ENCODE results near the gene BCAM. TPM values are rescaled to one million over a fixed set of nuclear protein-coding genes. Genes with fewer than 3 reads are reported as not detected.

The BCAM gene
- total and polyA plus RNA-seq, 4 donors: 10.5 to 87.4 (median 19.1) TPM

DNA sequence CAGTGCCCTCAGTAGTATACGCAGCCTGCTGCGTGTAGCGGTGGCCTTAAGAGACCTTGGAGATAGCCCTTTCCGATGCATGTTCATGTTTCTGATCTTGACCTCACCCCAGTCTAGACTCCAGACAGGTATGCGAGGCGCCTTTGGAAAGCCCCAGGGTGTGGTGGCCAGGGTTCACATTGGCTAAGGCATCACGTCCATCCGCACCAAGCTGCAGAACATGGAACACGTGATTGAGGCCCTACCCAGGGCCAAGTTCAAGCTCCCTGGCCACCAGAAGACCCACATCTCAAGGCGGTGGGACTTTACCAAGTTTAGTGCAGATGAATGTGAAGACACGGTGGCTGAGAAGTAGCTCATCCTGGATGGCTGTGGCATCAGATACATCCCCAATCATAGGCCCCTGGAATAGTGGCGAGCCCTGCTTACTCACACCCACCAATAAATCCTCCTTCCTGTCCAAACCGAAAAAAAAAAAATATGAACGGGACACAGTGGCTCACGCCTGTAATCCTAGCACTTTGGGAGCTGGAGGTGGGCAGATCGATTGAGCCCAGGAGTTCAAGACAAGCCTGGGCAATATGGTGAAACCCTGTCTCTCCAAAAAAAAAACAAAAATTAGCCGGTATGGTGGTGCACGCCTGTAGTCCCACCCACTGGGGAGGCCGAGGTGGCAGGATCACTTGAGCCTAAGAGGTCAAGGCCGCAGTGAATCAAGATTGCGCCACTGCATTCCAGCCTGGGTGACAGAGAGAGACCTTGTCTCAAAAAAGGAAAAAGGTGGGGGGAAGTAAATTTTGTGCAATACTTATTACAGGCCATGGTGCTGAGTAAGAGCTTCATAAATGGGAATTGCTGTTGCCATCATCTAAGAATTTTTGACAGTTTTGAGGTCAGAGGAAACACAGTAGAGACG, 43.6 kb upstream of the BCAM start:
- 63% methylated on average over 22 of the region's 22 CpGs for WGBS
- H3K9ac ChIP-seq (ENCODE audit: low read depth in 1 of 2, low read length in 2 of 2): no peak overlapping the region
- H3K27ac ChIP-seq (ENCODE audit: low read depth in 1 of 2, low read length in 2 of 2): no peak overlapping the region
- no peak for DNase-seq (ENCODE audit: low spot score)
- no peak overlapping the region for H3K4me3 ChIP-seq (ENCODE audit: low read depth in 1 of 3, low read length in 3 of 3)
- TF ChIP-seq, protein P1, sequence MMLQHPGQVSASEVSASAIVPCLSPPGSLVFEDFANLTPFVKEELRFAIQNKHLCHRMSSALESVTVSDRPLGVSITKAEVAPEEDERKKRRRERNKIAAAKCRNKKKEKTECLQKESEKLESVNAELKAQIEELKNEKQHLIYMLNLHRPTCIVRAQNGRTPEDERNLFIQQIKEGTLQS (IDR thresholded peaks at IDR 0.05): no peak
- TF ChIP-seq NR2F2 (IDR thresholded peaks at IDR 0.05): peak; percentile 81
- no peak for TF ChIP-seq FOXA1 (IDR thresholded peaks at IDR 0.05)
- peak; percentile 56 to 59 for TF ChIP-seq HNF4A (conservative IDR thresholded peaks at IDR 0.05)
- TF ChIP-seq, protein P2, sequence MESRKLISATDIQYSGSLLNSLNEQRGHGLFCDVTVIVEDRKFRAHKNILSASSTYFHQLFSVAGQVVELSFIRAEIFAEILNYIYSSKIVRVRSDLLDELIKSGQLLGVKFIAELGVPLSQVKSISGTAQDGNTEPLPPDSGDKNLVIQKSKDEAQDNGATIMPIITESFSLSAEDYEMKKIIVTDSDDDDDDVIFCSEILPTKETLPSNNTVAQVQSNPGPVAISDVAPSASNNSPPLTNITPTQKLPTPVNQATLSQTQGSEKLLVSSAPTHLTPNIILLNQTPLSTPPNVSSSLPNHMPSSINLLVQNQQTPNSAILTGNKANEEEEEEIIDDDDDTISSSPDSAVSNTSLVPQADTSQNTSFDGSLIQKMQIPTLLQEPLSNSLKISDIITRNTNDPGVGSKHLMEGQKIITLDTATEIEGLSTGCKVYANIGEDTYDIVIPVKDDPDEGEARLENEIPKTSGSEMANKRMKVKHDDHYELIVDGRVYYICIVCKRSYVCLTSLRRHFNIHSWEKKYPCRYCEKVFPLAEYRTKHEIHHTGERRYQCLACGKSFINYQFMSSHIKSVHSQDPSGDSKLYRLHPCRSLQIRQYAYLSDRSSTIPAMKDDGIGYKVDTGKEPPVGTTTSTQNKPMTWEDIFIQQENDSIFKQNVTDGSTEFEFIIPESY (IDR thresholded peaks at IDR 0.05): no peak
- TF ChIP-seq RAD21 (IDR thresholded peaks at IDR 0.05): peak; percentile 16 to 48
- TF ChIP-seq RXRA (IDR thresholded peaks at IDR 0.05): peak; percentile 70 to 80
- no peak for TF ChIP-seq EGR1 (IDR thresholded peaks at IDR 0.05; ENCODE audit: low read depth in 2 of 2)
- TF ChIP-seq JUND (IDR thresholded peaks at IDR 0.05): no peak
- TF ChIP-seq YY1 (IDR thresholded peaks at IDR 0.05): peak; percentile 26
- TF ChIP-seq, protein P3, sequence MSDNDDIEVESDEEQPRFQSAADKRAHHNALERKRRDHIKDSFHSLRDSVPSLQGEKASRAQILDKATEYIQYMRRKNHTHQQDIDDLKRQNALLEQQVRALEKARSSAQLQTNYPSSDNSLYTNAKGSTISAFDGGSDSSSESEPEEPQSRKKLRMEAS (IDR thresholded peaks at IDR 0.05): peak; percentile 33
- no peak for TF ChIP-seq GABPA (IDR thresholded peaks at IDR 0.05 in 1 of 2, conservative IDR thresholded peaks at IDR 0.05 in 1 of 2)
- TF ChIP-seq, protein P4, sequence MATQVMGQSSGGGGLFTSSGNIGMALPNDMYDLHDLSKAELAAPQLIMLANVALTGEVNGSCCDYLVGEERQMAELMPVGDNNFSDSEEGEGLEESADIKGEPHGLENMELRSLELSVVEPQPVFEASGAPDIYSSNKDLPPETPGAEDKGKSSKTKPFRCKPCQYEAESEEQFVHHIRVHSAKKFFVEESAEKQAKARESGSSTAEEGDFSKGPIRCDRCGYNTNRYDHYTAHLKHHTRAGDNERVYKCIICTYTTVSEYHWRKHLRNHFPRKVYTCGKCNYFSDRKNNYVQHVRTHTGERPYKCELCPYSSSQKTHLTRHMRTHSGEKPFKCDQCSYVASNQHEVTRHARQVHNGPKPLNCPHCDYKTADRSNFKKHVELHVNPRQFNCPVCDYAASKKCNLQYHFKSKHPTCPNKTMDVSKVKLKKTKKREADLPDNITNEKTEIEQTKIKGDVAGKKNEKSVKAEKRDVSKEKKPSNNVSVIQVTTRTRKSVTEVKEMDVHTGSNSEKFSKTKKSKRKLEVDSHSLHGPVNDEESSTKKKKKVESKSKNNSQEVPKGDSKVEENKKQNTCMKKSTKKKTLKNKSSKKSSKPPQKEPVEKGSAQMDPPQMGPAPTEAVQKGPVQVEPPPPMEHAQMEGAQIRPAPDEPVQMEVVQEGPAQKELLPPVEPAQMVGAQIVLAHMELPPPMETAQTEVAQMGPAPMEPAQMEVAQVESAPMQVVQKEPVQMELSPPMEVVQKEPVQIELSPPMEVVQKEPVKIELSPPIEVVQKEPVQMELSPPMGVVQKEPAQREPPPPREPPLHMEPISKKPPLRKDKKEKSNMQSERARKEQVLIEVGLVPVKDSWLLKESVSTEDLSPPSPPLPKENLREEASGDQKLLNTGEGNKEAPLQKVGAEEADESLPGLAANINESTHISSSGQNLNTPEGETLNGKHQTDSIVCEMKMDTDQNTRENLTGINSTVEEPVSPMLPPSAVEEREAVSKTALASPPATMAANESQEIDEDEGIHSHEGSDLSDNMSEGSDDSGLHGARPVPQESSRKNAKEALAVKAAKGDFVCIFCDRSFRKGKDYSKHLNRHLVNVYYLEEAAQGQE (IDR thresholded peaks at IDR 0.05): no peak
- no peak for TF ChIP-seq TAF1 (conservative IDR thresholded peaks at IDR 0.05)
- TF ChIP-seq, protein P5, sequence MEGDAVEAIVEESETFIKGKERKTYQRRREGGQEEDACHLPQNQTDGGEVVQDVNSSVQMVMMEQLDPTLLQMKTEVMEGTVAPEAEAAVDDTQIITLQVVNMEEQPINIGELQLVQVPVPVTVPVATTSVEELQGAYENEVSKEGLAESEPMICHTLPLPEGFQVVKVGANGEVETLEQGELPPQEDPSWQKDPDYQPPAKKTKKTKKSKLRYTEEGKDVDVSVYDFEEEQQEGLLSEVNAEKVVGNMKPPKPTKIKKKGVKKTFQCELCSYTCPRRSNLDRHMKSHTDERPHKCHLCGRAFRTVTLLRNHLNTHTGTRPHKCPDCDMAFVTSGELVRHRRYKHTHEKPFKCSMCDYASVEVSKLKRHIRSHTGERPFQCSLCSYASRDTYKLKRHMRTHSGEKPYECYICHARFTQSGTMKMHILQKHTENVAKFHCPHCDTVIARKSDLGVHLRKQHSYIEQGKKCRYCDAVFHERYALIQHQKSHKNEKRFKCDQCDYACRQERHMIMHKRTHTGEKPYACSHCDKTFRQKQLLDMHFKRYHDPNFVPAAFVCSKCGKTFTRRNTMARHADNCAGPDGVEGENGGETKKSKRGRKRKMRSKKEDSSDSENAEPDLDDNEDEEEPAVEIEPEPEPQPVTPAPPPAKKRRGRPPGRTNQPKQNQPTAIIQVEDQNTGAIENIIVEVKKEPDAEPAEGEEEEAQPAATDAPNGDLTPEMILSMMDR (IDR thresholded peaks at IDR 0.05; ENCODE audit: low read depth, low read length, missing input control): no peak
- no peak for TF ChIP-seq FOXA2 (IDR thresholded peaks at IDR 0.05)
- peak; percentile 47 for TF ChIP-seq SP1 (IDR thresholded peaks at IDR 0.05)
- no peak for TF ChIP-seq HNF4G (IDR thresholded peaks at IDR 0.05)
- no peaks in the 10 kb centered on the region for H3K27me3 ChIP-seq (ENCODE audit: control insufficient read depth in 4 of 4, insufficient read depth in 4 of 4, low read length in 3 of 4)
- no peaks in the 10 kb centered on the region for H3K9me3 ChIP-seq (ENCODE audit: control insufficient read depth in 4 of 4, low read length in 3 of 4)
- H3K36me3 ChIP-seq (ENCODE audit: control insufficient read depth in 4 of 4, insufficient read depth in 3 of 4, low read depth in 1 of 4, low read length in 3 of 4): peaks cover 1 to 4% (median 3%) of the 10 kb centered on the region in 4 donors
- H3K4me1 ChIP-seq (ENCODE audit: control insufficient read depth in 4 of 4, insufficient read depth in 4 of 4, low read length in 3 of 4): peaks cover 0 to 3% (median 2%) of the 10 kb centered on the region in 4 donors
